Embryonic facial prominence (tissue), 1 donor: Measurements from ENCODE around the gene PTCH2.
A peak's percentile ranks its signal among the peaks of the same experiment; 100 is the strongest.
"Not testable (repeated sequence)": the region's sequence is repeated elsewhere in the genome, so short reads cannot be mapped to it uniquely, and the experiment has no call there.

Experiments
- DNase-seq: peaks from one replicate; pipeline ENCODE4 v3.0.0-alpha.2; 2016; ENCODE audit errors: extremely low spot score

PTCH2 gene

GRCh38 chr1:44838294-44838693 lies 4.8 kb downstream of the PTCH2 start:
- not testable (repeated sequence) for DNase-seq

GRCh38 chr1:44835738-44836675 lies 7.0 kb downstream of the PTCH2 start:
- DNase-seq: peak; percentile 58

- DNase-seq: no peak
Measured at GRCh38 chr1:44834328-44834727, 8.7 kb downstream of the PTCH2 start.

- no peak for DNase-seq
Measured at GRCh38 chr1:44832056-44832705, 10.9 kb downstream of the PTCH2 start.

GRCh38 chr1:44831516-44831915 lies 11.5 kb downstream of the PTCH2 start:
- DNase-seq: no peak

GRCh38 chr1:44830900-44831304 lies 12.2 kb downstream of the PTCH2 start:
- no peak for DNase-seq

- DNase-seq: no peak
Measured at GRCh38 chr1:44829506-44830384, 13.3 kb downstream of the PTCH2 start.

GRCh38 chr1:44828841-44829440 lies 14.1 kb downstream of the PTCH2 start:
- no peak for DNase-seq

GRCh38 chr1:44828003-44828651 lies 14.9 kb downstream of the PTCH2 start:
- DNase-seq: no peak

- DNase-seq: no peak
Measured at GRCh38 chr1:44827197-44828002, 15.7 kb downstream of the PTCH2 start.

GRCh38 chr1:44826375-44827196 lies 16.5 kb downstream of the PTCH2 start:
- no peak for DNase-seq

- DNase-seq: not testable (repeated sequence)
Measured at GRCh38 chr1:44824392-44824791, 18.7 kb downstream of the PTCH2 start.

GRCh38 chr1:44822981-44823451 lies 20.0 kb downstream of the PTCH2 start:
- no peak for DNase-seq

GRCh38 chr1:44822131-44822701 lies 20.8 kb downstream of the PTCH2 start:
- no peak for DNase-seq

GRCh38 chr1:44821240-44821715 lies 21.8 kb downstream of the PTCH2 start:
- DNase-seq: no peak

- DNase-seq: no peak
Measured at GRCh38 chr1:44820328-44821239, 22.5 kb downstream of the PTCH2 start.

GRCh38 chr1:44819608-44820327 lies 23.3 kb downstream of the PTCH2 start:
- peak; percentile 84 for DNase-seq
